ENCODE data around the gene JARID2.

DNA sequence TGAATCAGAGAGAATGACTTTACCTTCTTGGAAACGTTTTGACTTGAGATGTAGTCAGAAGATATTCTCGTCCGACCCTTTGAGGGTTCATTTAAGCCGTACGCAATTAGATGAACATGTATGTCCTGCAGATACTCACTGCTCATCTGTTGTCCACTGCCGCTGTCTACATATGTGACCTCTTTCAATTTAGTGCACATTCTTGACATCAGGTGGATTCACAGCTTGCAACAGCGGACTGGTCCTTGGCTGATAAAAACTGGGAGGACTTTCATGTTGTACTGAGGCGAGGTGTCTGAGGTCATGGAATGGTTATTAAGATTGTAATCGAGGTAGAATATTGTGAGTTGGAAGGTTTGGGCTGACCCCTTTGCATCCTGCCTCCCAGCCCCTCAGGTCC is 194.2 kb downstream of the JARID2 start:
- TF ChIP-seq, protein P1, sequence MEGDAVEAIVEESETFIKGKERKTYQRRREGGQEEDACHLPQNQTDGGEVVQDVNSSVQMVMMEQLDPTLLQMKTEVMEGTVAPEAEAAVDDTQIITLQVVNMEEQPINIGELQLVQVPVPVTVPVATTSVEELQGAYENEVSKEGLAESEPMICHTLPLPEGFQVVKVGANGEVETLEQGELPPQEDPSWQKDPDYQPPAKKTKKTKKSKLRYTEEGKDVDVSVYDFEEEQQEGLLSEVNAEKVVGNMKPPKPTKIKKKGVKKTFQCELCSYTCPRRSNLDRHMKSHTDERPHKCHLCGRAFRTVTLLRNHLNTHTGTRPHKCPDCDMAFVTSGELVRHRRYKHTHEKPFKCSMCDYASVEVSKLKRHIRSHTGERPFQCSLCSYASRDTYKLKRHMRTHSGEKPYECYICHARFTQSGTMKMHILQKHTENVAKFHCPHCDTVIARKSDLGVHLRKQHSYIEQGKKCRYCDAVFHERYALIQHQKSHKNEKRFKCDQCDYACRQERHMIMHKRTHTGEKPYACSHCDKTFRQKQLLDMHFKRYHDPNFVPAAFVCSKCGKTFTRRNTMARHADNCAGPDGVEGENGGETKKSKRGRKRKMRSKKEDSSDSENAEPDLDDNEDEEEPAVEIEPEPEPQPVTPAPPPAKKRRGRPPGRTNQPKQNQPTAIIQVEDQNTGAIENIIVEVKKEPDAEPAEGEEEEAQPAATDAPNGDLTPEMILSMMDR (IDR thresholded peaks at IDR 0.05): no peak
- no peak for TF ChIP-seq POLR2A (IDR thresholded peaks at IDR 0.05)
